Transverse colon (tissue), 3 donors: Measurements from ENCODE around the gene COLEC12.

Experiments
- EP300 ChIP-seq: sonication (generic); formaldehyde crosslinking; IDR thresholded peaks from one replicate; pipeline ENCODE4 v1.6.1; 2017; ENCODE audit warnings: antibody characterized with exemption, low read depth
- POLR2A ChIP-seq: fragments of 450-650 bp; IDR thresholded peaks from one replicate; pipeline ENCODE4 v1.6.1; 2016; ENCODE audit warnings: antibody characterized with exemption, mild to moderate bottlenecking, moderate library complexity
- TF ChIP-seq, protein P1 (sequence below), 5 experiments: fragments of 200-600 bp in 3 of 5; fragments of 450-650 bp in 2 of 5; sonication (generic) in 3 of 5; IDR thresholded peaks; 1 replicate in 2 of 5; 2 replicates in 3 of 5; pipeline ENCODE4 v1.5.1; 2016 to 2017; ENCODE audit warnings: antibody characterized with exemption in 5 of 5, inconsistent platforms in 3 of 5, mild to moderate bottlenecking in 2 of 5, moderate library complexity in 1 of 5

DNA sequence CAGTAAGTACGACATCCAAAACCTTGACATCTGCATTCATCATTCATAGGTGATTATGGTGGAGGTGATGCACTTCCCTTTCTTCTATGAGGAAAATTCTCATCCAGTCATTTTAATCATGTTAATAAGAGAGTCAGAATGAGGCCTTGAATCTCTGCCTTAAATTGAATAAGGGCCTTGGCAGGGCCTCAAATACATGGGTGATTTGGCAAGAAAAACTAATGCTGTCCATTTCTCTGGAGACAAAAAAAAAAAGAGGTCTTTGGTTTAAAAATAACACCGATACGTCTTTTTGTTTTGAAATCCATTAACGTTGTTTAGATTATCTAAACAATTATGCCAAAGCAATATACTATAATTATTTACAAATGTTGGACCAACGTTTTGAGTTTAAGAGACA, 8.1 kb downstream of the COLEC12 start:
- TF ChIP-seq POLR2A (no peak), EP300 (no peak)
- TF ChIP-seq, protein P1, sequence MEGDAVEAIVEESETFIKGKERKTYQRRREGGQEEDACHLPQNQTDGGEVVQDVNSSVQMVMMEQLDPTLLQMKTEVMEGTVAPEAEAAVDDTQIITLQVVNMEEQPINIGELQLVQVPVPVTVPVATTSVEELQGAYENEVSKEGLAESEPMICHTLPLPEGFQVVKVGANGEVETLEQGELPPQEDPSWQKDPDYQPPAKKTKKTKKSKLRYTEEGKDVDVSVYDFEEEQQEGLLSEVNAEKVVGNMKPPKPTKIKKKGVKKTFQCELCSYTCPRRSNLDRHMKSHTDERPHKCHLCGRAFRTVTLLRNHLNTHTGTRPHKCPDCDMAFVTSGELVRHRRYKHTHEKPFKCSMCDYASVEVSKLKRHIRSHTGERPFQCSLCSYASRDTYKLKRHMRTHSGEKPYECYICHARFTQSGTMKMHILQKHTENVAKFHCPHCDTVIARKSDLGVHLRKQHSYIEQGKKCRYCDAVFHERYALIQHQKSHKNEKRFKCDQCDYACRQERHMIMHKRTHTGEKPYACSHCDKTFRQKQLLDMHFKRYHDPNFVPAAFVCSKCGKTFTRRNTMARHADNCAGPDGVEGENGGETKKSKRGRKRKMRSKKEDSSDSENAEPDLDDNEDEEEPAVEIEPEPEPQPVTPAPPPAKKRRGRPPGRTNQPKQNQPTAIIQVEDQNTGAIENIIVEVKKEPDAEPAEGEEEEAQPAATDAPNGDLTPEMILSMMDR (IDR thresholded peaks at IDR 0.05), result no peak
